Mucosa of descending colon (tissue), 3 donors: Measurements from ENCODE around the gene TYRO3. TPM values are rescaled to one million over a fixed set of nuclear protein-coding genes. Genes with fewer than 3 reads are reported as not detected.

Source experiments
- ATAC-seq: fragments of 200-7000 bp; cut with Tn5 transposase; one replicate; pipeline ENCODE4 v1.9.1; 2020; ENCODE audit warnings: mild to moderate bottlenecking, moderate library complexity
- DNase-seq, 3 donors: peaks; one replicate each; pipeline ENCODE4 v3.0.0-alpha.2; 2020
- H3K36me3 ChIP-seq: fragments of 200-600 bp; one replicate; pipeline ENCODE4 v1.8.0; 2021; ENCODE audit warnings: low read depth, mild to moderate bottlenecking
- H3K4me1 ChIP-seq: fragments of 200-600 bp; one replicate; pipeline ENCODE4 v1.8.0; 2021; ENCODE audit warnings: low read depth, mild to moderate bottlenecking
- H3K4me3 ChIP-seq: fragments of 200-600 bp; one replicate; pipeline ENCODE4 v1.8.0; 2021; ENCODE audit warnings: mild to moderate bottlenecking
- H3K9me3 ChIP-seq: fragments of 200-600 bp; one replicate; pipeline ENCODE4 v1.8.0; 2021; ENCODE audit warnings: mild to moderate bottlenecking
- intact Hi-C, 2 donors: fragments of 100-400 bp; cut with DNase I in 1 of 2; cut with micrococcal nuclease in 1 of 2; formaldehyde crosslinking; loops; one replicate each; pipeline versions ENCODE4 v1.11.0 to v1.11.1; 2022; cut with DNase I, micrococcal nuclease
- total RNA-seq, 3 donors: library from RNA; stranded (reverse); fragmentation: NEBNext Ultra II Directional in 2 of 3; extraction: Animal tissue kit (Norgen Biotek cat#: 25700) in 2 of 3; gene quantifications; one replicate each; pipeline versions ENCODE4 v1.2.1 to v1.2.4, GENCODE V29; 2021 to 2023
- TF ChIP-seq, protein P1 (sequence below): fragments of 200-600 bp; IDR thresholded peaks from one replicate; pipeline ENCODE4 v1.8.0; 2022; ENCODE audit warnings: antibody characterized with exemption, mild to moderate bottlenecking
- donor health status: DM: no; HTN: no; CAD: no; lungs with moderate emphysema.
- donor health status: DM: no; HTN: no; CAD: no.
- donor health status: DM: no; HTN: yes; CAD: no.

The TYRO3 gene
- total RNA-seq, 3 donors from 2014 or later = 1.9 to 8.5 (median 2.3) TPM

DNA sequence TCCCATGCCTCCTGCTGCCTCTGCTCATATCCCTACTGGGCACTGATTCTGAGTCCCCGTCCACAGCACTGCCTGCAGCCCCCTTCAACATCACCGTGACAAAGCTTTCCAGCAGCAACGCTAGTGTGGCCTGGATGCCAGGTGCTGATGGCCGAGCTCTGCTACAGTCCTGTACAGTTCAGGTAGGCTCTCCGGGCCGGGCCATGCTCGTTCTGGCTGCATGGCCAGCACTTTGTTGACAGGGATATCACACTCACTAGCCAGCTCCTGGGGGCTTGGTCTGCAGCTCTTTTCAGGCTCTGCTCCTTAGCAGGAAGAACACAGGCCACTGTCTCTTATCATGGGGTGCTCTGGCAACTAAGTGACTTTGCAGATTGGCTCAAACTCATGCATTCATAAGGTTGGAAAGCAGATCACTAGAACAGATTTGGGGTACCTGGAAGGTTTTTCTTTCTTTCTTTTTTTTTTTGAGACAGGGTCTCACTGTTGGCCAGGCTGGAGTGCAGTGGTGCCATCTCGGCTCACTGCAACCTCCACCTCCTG lies 6.0 kb downstream of the TYRO3 start:
- Histone ChIP-seq H3K4me1 (no peaks in the 10 kb centered on the region), H3K9me3 (no peaks in the 10 kb centered on the region), H3K36me3 (no peaks in the 10 kb centered on the region), H3K4me3 (no peak overlapping the region)
- no peak for ATAC-seq
- DNase-seq = no peak
- TF ChIP-seq, protein P1, sequence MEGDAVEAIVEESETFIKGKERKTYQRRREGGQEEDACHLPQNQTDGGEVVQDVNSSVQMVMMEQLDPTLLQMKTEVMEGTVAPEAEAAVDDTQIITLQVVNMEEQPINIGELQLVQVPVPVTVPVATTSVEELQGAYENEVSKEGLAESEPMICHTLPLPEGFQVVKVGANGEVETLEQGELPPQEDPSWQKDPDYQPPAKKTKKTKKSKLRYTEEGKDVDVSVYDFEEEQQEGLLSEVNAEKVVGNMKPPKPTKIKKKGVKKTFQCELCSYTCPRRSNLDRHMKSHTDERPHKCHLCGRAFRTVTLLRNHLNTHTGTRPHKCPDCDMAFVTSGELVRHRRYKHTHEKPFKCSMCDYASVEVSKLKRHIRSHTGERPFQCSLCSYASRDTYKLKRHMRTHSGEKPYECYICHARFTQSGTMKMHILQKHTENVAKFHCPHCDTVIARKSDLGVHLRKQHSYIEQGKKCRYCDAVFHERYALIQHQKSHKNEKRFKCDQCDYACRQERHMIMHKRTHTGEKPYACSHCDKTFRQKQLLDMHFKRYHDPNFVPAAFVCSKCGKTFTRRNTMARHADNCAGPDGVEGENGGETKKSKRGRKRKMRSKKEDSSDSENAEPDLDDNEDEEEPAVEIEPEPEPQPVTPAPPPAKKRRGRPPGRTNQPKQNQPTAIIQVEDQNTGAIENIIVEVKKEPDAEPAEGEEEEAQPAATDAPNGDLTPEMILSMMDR = no peak
- intact Hi-C loops = no loop called here

DNA sequence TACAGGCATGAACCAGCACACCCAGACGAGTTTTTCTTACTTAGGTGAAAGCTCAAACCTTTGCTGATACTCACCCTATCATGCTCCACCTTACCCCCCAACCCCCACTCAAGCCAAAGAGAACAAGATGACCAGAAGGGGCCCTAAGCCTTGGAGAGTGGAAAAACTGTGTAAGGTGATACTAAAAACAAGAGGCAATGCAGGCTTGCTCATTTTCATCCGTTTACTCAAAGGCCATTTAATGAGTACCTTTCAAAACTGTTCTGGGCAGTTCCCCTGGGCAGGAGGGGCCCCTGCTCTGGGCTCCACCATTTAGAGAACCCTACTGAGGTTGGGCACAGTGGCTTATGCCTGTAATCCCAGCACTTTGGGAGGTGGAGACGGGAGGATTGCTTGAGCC lies 6.7 kb downstream of the TYRO3 start:
- H3K4me3 ChIP-seq = no peak overlapping the region
- intact Hi-C loops = no loop called here
- no peaks in the 10 kb centered on the region for H3K9me3 ChIP-seq
- TF ChIP-seq, protein P1 = no peak
- no peak for ATAC-seq
- DNase-seq = no peak
- H3K4me1 ChIP-seq = no peaks in the 10 kb centered on the region
- H3K36me3 ChIP-seq = no peaks in the 10 kb centered on the region

DNA sequence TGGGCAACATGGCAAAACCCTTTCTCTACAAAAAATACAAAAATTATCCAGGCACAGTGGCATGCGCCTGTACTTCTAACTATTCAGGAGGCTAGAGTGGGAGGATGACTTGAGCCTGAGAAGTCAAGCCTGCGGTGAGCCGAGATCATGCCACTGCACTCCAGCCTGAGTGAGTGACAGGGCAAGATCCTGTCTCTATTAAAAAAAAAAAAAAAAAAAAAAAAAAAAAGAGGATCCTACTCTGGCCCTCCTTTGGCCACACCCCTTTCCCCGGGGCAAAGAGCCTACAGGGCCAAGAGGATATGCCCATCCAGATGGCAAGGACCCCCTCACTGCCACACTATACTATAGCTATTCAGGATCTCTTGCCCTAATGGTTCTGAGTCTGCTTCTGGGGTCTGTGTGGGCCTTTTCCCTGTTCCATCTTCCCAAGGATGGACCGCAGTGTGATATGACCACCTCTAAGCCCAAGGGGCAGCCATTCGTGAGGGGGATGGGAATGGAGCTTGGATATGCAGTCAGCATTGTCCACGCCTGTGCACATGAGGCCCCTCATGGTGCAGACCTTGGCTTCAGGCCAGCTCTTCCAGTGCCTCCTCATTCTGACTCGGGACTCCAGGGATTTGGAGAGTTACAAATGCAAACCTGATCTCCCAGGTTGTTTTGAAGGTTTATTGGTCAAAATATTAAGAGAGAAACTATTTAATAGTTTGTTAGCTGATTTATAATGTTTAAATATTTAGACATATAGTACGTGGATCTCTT lies 7.3 kb downstream of the TYRO3 start:
- TF ChIP-seq, protein P1 = no peak
- DNase-seq (peak in 1 of 3 donors; percentile 12), ATAC-seq (no peak)
- intact Hi-C loops = no loop called here
- no peaks in the 10 kb centered on the region for H3K4me1 ChIP-seq
- H3K9me3 ChIP-seq = no peaks in the 10 kb centered on the region
- H3K36me3 ChIP-seq = no peaks in the 10 kb centered on the region
- H3K4me3 ChIP-seq = no peak overlapping the region

DNA sequence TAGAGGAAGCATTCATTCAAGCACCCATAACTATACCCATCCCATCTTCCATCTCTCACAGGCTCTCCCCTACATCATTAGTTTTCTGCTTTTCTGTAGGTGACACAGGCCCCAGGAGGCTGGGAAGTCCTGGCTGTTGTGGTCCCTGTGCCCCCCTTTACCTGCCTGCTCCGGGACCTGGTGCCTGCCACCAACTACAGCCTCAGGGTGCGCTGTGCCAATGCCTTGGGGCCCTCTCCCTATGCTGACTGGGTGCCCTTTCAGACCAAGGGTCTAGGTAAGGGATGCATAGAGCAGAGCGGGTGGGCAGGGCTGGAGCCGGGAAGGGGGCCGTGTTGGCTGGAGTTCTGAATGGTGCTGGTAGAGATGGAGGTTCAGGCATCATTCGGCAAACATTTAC lies 8.2 kb downstream of the TYRO3 start:
- intact Hi-C loops = no loop called here
- H3K4me1 ChIP-seq = no peaks in the 10 kb centered on the region
- TF ChIP-seq, protein P1 = no peak
- DNase-seq (peak in 1 of 3 donors; percentile 42), ATAC-seq (no peak)
- H3K36me3 ChIP-seq = no peaks in the 10 kb centered on the region
- H3K9me3 ChIP-seq = no peaks in the 10 kb centered on the region
- no peak overlapping the region for H3K4me3 ChIP-seq

DNA sequence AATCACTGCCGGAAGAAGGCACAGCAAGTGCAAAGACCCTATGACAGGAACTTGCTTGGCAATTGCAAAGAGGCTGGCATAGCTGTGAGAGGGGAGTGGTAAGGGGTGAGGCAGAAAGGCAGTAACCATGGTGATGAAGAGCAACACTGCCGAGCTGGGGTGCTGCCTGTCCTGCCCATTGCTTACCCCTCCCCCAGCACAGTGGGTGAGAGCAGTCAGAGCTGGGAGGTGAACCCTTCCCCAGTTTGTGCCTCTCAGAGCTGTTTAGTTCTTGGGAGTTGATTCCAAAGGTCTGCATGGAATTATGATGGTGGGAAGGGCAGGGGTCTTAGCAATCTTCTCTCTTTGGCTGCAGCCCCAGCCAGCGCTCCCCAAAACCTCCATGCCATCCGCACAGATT lies 8.8 kb downstream of the TYRO3 start:
- ATAC-seq = no peak

More for the DNA sequence above, 8.8 kb downstream of the TYRO3 start:
- intact Hi-C loops = no loop called here
- peak in 1 of 3 donors; percentile 11 for DNase-seq
- TF ChIP-seq, protein P1 = no peak
- Histone ChIP-seq H3K4me3 (no peak overlapping the region), H3K9me3 (no peaks in the 10 kb centered on the region), H3K4me1 (no peaks in the 10 kb centered on the region), H3K36me3 (no peaks in the 10 kb centered on the region)
